RWPE2 (cell line): Measurements from ENCODE around the gene RIMBP3C.
"Not testable (repeated sequence)": the region's sequence is repeated elsewhere in the genome, so short reads cannot be mapped to it uniquely, and the experiment has no call there.

ENCODE experiments used
- ATAC-seq: fragments of 200-7000 bp; cut with Tn5 transposase; 3 replicates; pipeline ENCODE4 v1.9.1; 2021; ENCODE audit warnings: low read depth
- DNase-seq: peaks from one replicate; pipeline ENCODE4 v3.0.0-alpha.2; 2020; ENCODE audit warnings: low spot score
- H3K27ac ChIP-seq: fragments of 450-650 bp; 2 replicates; pipeline ENCODE4 v1.5.1; 2017; ENCODE audit warnings: mild to moderate bottlenecking; ENCODE audit not compliant: poor library complexity, severe bottlenecking
- H3K27me3 ChIP-seq: fragments of 250-450 bp; sonication (Bioruptor Pico); 2 replicates; pipeline ENCODE4 v1.5.1; 2021; ENCODE audit warnings: mild to moderate bottlenecking, moderate library complexity; ENCODE audit not compliant: insufficient read depth, poor library complexity, severe bottlenecking
- H3K36me3 ChIP-seq: fragments of 250-450 bp; sonication (Bioruptor Pico); 2 replicates; pipeline ENCODE4 v1.5.1; 2020; ENCODE audit warnings: low read depth, mild to moderate bottlenecking, moderate library complexity
- H3K4me1 ChIP-seq: fragments of 250-450 bp; sonication (Bioruptor Pico); 2 replicates; pipeline ENCODE4 v1.5.1; 2021; ENCODE audit warnings: mild to moderate bottlenecking, moderate library complexity; ENCODE audit not compliant: insufficient read depth, poor library complexity, severe bottlenecking
- H3K4me3 ChIP-seq: fragments of 250-450 bp; sonication (Bioruptor Pico); 2 replicates; pipeline ENCODE4 v1.5.1; 2021; ENCODE audit warnings: mild to moderate bottlenecking, moderate library complexity; ENCODE audit not compliant: severe bottlenecking
- H3K9me3 ChIP-seq: fragments of 250-450 bp; sonication (Bioruptor Pico); 2 replicates; pipeline ENCODE4 v1.5.1; 2021; ENCODE audit warnings: mild to moderate bottlenecking, moderate library complexity; ENCODE audit not compliant: severe bottlenecking
- TF ChIP-seq, protein P1 (sequence below): fragments of 450-650 bp; IDR thresholded peaks from one replicate; pipeline ENCODE4 v1.5.1; 2017; ENCODE audit warnings: mild to moderate bottlenecking, moderate library complexity; ENCODE audit not compliant: poor library complexity, severe bottlenecking

The RIMBP3C gene, protein sequence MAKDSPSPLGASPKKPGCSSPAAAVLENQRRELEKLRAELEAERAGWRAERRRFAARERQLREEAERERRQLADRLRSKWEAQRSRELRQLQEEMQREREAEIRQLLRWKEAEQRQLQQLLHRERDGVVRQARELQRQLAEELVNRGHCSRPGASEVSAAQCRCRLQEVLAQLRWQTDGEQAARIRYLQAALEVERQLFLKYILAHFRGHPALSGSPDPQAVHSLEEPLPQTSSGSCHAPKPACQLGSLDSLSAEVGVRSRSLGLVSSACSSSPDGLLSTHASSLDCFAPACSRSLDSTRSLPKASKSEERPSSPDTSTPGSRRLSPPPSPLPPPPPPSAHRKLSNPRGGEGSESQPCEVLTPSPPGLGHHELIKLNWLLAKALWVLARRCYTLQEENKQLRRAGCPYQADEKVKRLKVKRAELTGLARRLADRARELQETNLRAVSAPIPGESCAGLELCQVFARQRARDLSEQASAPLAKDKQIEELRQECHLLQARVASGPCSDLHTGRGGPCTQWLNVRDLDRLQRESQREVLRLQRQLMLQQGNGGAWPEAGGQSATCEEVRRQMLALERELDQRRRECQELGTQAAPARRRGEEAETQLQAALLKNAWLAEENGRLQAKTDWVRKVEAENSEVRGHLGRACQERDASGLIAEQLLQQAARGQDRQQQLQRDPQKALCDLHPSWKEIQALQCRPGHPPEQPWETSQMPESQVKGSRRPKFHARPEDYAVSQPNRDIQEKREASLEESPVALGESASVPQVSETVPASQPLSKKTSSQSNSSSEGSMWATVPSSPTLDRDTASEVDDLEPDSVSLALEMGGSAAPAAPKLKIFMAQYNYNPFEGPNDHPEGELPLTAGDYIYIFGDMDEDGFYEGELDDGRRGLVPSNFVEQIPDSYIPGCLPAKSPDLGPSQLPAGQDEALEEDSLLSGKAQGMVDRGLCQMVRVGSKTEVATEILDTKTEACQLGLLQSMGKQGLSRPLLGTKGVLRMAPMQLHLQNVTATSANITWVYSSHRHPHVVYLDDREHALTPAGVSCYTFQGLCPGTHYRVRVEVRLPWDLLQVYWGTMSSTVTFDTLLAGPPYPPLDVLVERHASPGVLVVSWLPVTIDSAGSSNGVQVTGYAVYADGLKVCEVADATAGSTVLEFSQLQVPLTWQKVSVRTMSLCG (N-terminal part only)

DNA sequence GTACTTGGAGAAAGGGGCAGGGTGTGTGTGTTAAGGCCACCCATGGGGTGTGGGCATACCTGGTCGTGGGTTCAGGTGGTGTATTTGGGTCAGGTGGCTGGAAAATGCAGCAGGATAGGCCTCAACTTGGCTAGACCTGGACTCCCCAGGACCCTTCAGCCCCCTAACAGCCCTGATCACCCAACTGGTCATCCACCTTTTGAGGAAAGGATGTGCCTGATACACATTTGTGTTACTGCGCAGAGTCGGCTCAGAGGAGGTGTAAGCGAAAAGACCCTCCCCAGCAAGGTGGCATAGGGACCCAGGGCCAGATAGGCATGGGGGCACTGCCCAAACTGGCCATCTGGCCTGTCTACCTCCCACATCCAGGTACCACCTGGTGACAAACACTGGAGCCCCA, at the start of gene RIMBP3C:
RIMBP3C (minus strand) TSS at position 101 of the 400 bp plus-strand sequence. CDS start 485 bp downstream, outside the sequence.
- DNase-seq, H3K36me3 ChIP-seq, H3K27ac ChIP-seq, H3K9me3 ChIP-seq, H3K4me1 ChIP-seq, H3K4me3 ChIP-seq, H3K27me3 ChIP-seq, ATAC-seq: not testable (repeated sequence)

- H3K27ac ChIP-seq: no peak overlapping the region
- H3K4me1 ChIP-seq: no peaks in the 10 kb centered on the region
- H3K36me3 ChIP-seq: peaks cover 52% of the 10 kb centered on the region
- H3K4me3 ChIP-seq: no peak overlapping the region
- H3K27me3 ChIP-seq: no peaks in the 10 kb centered on the region
- H3K9me3 ChIP-seq: no peaks in the 10 kb centered on the region
- DNase-seq (no peak), ATAC-seq (no peak)
- TF ChIP-seq, protein P1, sequence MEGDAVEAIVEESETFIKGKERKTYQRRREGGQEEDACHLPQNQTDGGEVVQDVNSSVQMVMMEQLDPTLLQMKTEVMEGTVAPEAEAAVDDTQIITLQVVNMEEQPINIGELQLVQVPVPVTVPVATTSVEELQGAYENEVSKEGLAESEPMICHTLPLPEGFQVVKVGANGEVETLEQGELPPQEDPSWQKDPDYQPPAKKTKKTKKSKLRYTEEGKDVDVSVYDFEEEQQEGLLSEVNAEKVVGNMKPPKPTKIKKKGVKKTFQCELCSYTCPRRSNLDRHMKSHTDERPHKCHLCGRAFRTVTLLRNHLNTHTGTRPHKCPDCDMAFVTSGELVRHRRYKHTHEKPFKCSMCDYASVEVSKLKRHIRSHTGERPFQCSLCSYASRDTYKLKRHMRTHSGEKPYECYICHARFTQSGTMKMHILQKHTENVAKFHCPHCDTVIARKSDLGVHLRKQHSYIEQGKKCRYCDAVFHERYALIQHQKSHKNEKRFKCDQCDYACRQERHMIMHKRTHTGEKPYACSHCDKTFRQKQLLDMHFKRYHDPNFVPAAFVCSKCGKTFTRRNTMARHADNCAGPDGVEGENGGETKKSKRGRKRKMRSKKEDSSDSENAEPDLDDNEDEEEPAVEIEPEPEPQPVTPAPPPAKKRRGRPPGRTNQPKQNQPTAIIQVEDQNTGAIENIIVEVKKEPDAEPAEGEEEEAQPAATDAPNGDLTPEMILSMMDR: no peak
Measured at GRCh38 chr22:21599053-21599893, 48.0 kb upstream of the RIMBP3C start.

DNA sequence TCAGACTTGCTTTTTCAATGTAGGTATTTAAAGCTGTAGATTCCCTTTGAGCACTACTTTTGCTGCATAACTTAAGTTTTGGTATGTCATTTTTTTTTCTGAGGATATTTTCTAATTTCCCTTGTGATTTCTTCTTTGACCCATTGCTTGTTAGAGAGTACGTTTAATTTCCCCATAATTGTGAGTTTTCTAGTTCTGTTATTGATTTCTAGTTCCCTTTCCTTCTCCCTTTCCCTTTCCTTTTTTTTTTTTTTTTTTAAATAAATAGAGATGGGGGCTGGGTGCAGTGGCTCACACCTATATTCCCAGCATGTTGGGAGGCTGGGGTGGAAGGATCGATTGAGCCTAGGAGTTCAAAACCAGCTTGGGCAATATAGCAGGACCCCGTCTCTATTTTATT, 47.0 kb upstream of the RIMBP3C start:
- TF ChIP-seq, protein P1: no peak
- H3K9me3 ChIP-seq: no peaks in the 10 kb centered on the region
- H3K4me3 ChIP-seq: no peak overlapping the region
- DNase-seq: no peak
- ATAC-seq: no peak
- H3K27ac ChIP-seq: no peak overlapping the region
- H3K4me1 ChIP-seq: no peaks in the 10 kb centered on the region
- H3K27me3 ChIP-seq: no peaks in the 10 kb centered on the region
- peaks cover 60% of the 10 kb centered on the region for H3K36me3 ChIP-seq

GRCh38 chr22:21596356-21597135, 45.3 kb upstream of the RIMBP3C start:
- peaks cover 61% of the 10 kb centered on the region for H3K36me3 ChIP-seq
- H3K9me3 ChIP-seq, ATAC-seq: not testable (repeated sequence)

GRCh38 chr22:21594865-21595452, 43.7 kb upstream of the RIMBP3C start:
- no peak for ATAC-seq
- Histone ChIP-seq H3K4me1 (no peaks in the 10 kb centered on the region), H3K36me3 (peaks cover 55% of the 10 kb centered on the region), H3K9me3 (no peaks in the 10 kb centered on the region), H3K27ac (no peak overlapping the region), H3K27me3 (no peaks in the 10 kb centered on the region), H3K4me3 (no peak overlapping the region)
- no peak for DNase-seq
- TF ChIP-seq, protein P1: no peak

More at GRCh38 chr22:21596356-21597135, 45.3 kb upstream of the RIMBP3C start:
- not testable (repeated sequence) for H3K27me3 ChIP-seq, H3K27ac ChIP-seq, H3K4me3 ChIP-seq, H3K4me1 ChIP-seq, DNase-seq
